ENCODE results near the gene PRR16.

Gene PRR16

DNA sequence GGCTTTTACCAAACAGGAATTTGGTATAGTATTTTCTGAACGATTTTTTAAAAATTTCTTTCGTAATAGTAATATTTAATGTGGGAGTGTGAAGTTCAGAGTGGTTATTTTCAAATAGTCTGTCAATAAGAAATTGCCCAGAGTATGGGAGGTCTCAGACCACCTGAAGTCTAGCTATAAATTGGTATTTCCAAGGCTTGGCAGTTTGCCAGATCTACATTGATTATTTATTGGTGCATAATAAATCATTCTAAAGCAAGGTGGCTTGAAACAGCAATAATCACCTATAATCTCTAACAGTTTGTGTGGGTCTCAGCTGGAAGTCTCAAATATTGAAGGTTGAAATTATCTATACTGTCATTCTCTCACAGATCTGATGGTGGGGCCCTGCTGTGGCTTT is 118.5 kb downstream of the PRR16 start:
- DNase-seq, result no peak

DNA sequence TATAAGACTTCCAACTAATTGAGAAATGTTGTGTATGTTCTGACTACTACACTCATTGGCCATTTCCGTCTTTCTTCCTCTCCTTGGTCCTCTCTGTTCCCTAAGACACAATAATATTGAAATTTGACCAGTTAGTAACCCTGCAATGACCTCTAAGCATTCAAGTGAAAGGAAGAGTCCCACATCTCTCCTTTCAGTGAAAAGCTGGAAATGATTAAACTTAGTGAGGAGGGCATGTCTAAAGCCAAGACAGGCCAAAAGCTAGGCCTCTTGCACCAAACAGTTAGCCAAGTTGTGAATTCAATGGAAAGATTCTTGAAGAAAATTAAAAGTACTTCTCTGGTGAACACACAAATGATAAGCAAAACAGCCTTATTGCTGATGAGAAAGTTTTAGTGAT is 122.5 kb downstream of the PRR16 start:
- no peak for DNase-seq

- DNase-seq, result no peak
Measured at GRCh38 chr5:120591911-120592310, 127.8 kb downstream of the PRR16 start.

DNA sequence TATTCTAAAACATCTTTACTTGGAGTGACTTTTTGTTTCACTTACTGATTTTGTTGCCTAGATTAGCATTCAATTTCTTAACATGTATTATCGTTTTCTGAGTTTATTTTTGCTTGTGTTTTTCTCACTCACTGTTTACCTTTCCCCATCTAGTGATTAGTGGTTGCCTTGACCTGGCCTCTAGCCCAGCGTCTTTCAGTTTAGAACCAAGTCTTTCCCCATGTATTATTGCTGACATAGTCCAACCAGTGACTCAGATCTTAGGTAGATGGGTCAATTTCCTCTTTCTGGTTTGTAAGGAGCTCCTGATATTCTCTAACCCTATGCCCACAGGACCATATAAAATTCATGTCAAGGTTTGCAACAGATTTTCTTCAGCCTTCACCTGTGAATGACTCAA is 135.5 kb downstream of the PRR16 start:
- no peak for DNase-seq

- DNase-seq, result no peak
Measured at GRCh38 chr5:120600639-120601038, 136.5 kb downstream of the PRR16 start.

DNA sequence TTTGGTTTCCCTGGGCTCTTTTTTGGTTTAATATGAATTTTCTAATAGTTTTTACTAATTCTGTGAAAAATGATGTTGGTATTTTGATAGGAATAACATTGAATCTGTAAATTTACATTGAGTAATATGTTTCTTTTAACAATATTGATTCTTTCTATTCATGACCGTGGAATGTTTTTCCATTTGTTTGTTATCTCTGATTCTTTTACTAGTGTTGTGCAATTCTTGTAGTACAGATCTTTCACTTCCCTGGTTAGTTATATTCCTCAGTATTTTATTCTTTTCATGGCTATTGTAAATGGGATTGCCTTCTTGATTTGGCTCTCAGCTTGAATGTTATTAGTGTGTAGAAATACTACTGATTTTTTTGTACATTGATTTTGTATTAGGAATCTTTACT is 137.9 kb downstream of the PRR16 start:
- no peak for DNase-seq

- no peak for DNase-seq
Measured at GRCh38 chr5:120604884-120605283, 140.8 kb downstream of the PRR16 start.

GRCh38 chr5:120605325-120606079 is 141.4 kb downstream of the PRR16 start:
- no peak for DNase-seq

GRCh38 chr5:120609570-120609969 is 145.5 kb downstream of the PRR16 start:
- DNase-seq, result no peak

DNA sequence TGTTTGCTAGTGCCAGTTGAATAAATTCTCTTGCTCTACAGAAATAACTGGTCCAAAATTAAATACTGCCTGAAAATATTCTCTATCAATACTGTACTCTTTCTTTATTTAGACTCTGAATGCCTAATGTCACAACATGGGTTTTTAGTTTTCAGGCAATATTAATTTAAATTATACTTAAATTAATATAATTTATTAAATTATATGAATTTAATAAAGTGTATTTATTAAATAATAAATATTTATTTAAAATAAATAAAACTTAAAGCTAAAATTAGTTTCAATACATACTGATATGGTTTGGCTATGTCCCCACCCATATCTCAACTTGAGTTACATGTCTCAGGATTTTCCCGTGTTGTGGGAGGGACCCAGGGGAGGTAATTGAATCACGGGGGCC is 146.0 kb downstream of the PRR16 start:
- DNase-seq, result no peak

- DNase-seq, result no peak
Measured at GRCh38 chr5:120613729-120614128, 149.6 kb downstream of the PRR16 start.

DNA sequence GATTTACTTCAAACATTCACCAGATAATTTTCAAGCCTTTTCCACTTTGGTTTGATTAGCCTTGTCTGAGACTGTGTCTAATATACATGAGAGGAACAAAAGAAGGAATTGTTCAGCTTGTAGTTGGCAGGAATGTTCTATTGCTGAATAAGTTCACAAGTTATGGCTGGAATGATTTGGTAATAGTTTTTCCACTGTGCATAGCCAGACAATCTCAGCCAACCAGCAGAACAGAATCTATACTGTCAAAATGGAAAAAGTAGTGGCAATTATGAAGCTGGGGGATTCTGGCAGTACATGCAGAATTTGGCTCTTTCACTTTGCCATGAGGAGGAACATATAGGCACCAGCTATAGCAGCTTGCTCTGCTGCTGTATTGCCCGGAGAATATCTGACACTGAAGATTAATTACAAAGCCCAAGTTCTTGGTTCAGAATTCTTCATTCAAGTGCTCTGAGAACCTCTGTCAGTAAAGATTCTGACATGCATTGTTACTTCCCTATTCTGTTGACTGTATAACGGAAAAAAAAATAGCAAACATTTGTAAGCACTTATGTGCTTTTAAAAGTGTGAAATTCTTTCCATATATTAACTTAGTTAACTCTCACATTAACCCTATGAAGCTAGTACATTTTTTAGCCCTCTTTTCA is 150.6 kb downstream of the PRR16 start:
- DNase-seq, result peak; percentile 9

GRCh38 chr5:120615967-120616645 is 152.0 kb downstream of the PRR16 start:
- DNase-seq, result no peak

GRCh38 chr5:120621339-120621738 is 157.2 kb downstream of the PRR16 start:
- no peak for DNase-seq

DNA sequence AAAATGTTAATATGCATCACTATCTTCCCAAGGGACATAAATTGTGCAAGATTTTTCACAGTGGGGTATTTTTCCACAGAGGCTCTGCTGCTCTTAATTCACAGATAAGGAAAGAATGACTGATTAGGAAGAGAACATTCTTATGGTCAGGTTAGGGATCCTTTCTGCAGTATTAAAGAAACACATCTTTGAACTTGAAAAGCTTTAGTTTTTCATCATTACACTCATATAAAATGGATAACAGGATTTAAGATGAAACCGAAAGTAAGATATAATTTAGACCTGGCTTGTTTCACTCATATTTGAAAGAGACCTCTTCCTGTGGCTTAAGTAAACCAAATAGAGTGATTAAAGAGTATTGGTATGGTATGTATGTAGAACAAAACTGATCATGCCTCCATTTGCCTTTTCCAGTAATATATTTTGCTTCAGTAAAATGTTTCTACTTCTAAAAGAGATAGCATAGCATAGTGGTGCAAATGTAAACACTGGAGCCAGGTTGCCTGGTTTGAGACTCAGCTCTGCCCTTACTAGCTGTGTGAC is 160.0 kb downstream of the PRR16 start:
- DNase-seq, result no peak

- no peak for DNase-seq
Measured at GRCh38 chr5:120628156-120628555, 164.1 kb downstream of the PRR16 start.

- peak; percentile 13 for DNase-seq
Measured at GRCh38 chr5:120630550-120630949, 166.4 kb downstream of the PRR16 start.

GRCh38 chr5:120631611-120632010 is 167.5 kb downstream of the PRR16 start:
- DNase-seq, result no peak

- no peak for DNase-seq
Measured at GRCh38 chr5:120632430-120632829, 168.3 kb downstream of the PRR16 start.

DNA sequence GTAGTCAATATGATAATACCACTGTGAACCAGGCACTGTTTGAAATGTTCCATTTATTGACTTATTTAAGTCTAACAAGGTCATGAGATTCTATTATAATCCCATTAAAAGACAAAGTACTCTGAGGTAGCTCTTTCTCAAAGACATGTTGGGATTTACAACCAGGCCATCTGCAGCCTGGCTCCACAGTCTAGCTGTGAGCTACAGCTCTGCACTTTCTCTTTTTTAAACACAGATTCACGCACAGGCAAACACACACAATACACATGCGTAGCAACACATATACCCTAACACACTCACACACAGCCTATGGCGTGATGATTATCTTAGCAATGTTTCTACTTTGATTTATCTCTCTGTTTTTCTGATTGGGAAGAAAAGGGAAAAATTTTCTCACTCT is 174.3 kb downstream of the PRR16 start:
- no peak for DNase-seq

- no peak for DNase-seq
Measured at GRCh38 chr5:120640778-120641177, 176.7 kb downstream of the PRR16 start.

- DNase-seq, result no peak
Measured at GRCh38 chr5:120644516-120644915, 180.4 kb downstream of the PRR16 start.

DNA sequence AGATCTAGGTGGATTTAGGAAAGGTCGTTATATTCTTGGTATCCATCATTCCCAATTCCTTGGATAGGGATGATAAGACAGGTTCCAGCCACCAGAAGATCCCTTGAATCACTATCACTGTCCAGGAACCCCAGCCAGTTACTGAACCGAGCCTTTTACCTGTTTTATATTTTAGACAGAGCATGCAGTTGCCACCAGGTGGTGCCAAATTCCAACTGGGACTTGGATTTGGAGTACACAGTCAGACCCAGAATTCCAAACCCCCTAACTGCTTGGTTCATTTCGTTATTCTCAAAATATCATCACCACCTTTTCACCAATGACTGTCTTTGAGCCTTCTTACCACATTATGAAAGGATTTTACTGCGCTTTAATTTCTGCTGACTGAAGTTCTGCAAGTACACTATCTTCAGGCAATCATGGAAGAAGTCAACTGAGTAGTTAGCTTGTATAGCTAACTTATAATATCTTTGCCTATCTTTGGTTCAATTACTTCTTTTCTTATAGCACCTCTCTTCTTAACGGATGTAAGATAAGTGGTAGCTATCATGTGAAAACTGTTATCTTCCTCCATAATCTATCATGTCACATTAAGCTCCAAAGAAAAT is 191.8 kb downstream of the PRR16 start:
- peak; percentile 28 for DNase-seq

All from hematopoietic multipotent progenitor cell treated with erythropoietin and hydrocortisone succinate and interleukin-3 and kit ligand, for 6 days (in vitro differentiated cells).